Activated CD4-positive, alpha-beta memory T cell treated with anti-CD3 and anti-CD28 coated beads for 36 hours (primary cell): ENCODE data around the gene CREBZF. TPM values are rescaled to one million over a fixed set of nuclear protein-coding genes. Genes with fewer than 3 reads are reported as not detected.
A peak's percentile ranks its signal among the peaks of the same experiment; 100 is the strongest.
"Not testable (repeated sequence)": the region's sequence is repeated elsewhere in the genome, so short reads cannot be mapped to it uniquely, and the experiment has no call there.

Source experiments
- CTCF ChIA-PET: fragments of 350-600 bp; sonication (Branson Sonifier 250); formaldehyde crosslinking; loops from one replicate; lab custom pipeline; 2021; ENCODE audit warnings: antibody characterized with exemption, inconsistent platforms; lab: Charles Lee
- POLR2A ChIA-PET: fragments of 350-600 bp; sonication (Branson Sonifier 250); formaldehyde crosslinking; loops from one replicate; lab custom pipeline; 2021; ENCODE audit warnings: antibody characterized with exemption; lab: Charles Lee
- DNase-seq: peaks from one replicate; pipeline ENCODE4 v3.0.0-alpha.2; 2020
- H3K27ac Mint-ChIP-seq: one replicate; pipeline ENCODE4 v1.8.0; 2021; ENCODE audit warnings: mixed read lengths
- H3K27me3 Mint-ChIP-seq: one replicate; pipeline ENCODE4 v1.8.0; 2021; ENCODE audit warnings: mixed read lengths
- H3K36me3 Mint-ChIP-seq: one replicate; pipeline ENCODE4 v1.8.0; 2021; ENCODE audit warnings: mixed read lengths
- H3K4me1 Mint-ChIP-seq: one replicate; pipeline ENCODE4 v1.8.0; 2021; ENCODE audit warnings: low read depth, mixed read lengths
- H3K4me3 Mint-ChIP-seq: one replicate; pipeline ENCODE4 v1.8.0; 2021; ENCODE audit warnings: mild to moderate bottlenecking, mixed read lengths
- H3K9me3 Mint-ChIP-seq: one replicate; pipeline ENCODE4 v1.8.0; 2021; ENCODE audit warnings: mixed read lengths
- intact Hi-C: fragments of 100-400 bp; cut with micrococcal nuclease; formaldehyde crosslinking; loops from one replicate; pipeline ENCODE4 v1.15.1; 2023
- total RNA-seq, 2 experiments: library from RNA; stranded (reverse); gene quantifications; one replicate each; pipeline ENCODE4 v1.2.3, GENCODE V29; 2021

The CREBZF gene
- total RNA-seq, 2 experiments from 2014 or later: 40.8 to 45.2 TPM

- POLR2A ChIA-PET: no interaction called here
Observed at GRCh38 chr11:85666687-85667086, 1.8 kb upstream of the CREBZF start.

GRCh38 chr11:85665733-85666132 is 804 bp upstream of the CREBZF start:
- Mint-ChIP-seq H3K27me3 (no peaks in the 10 kb centered on the region), H3K36me3 (peaks cover 29% of the 10 kb centered on the region), H3K27ac (peak overlapping the region; percentile 99), H3K9me3 (no peaks in the 10 kb centered on the region), H3K4me1 (peaks cover 19% of the 10 kb centered on the region), H3K4me3 (peak overlapping the region; percentile 99)
- ChIA-PET CTCF (interaction anchor here (0.8 kb wide), 1 partner anchor 189 kb away, joined by 3 read pairs; no protein-coding TSS in a partner anchor), POLR2A (no interaction called here)
- no peak for DNase-seq
- intact Hi-C loops: loop anchor here (1.0 to 10.0 kb wide), 7 partner anchors 17 to 580 kb away; partner anchors contain the start of gene TMEM126B

More at GRCh38 chr11:85666687-85667086, 1.8 kb upstream of the CREBZF start:
- no peak for DNase-seq
- Mint-ChIP-seq H3K27ac (no peak overlapping the region), H3K4me3 (no peak overlapping the region), H3K36me3 (peaks cover 21% of the 10 kb centered on the region), H3K9me3 (no peaks in the 10 kb centered on the region), H3K27me3 (no peaks in the 10 kb centered on the region), H3K4me1 (peaks cover 11% of the 10 kb centered on the region)
- intact Hi-C loops: loop anchor here (10.0 kb wide), 1 partner anchor 158 kb away; no protein-coding TSS in a partner anchor
- CTCF ChIA-PET: interaction anchor here (0.8 kb wide), 1 partner anchor 188 kb away, joined by 3 read pairs; no protein-coding TSS in a partner anchor

- Mint-ChIP-seq H3K27me3 (no peaks in the 10 kb centered on the region), H3K9me3 (no peaks in the 10 kb centered on the region), H3K4me1 (peaks cover 37% of the 10 kb centered on the region), H3K36me3 (peaks cover 42% of the 10 kb centered on the region), H3K4me3 (peak overlapping the region; percentile 99), H3K27ac (peak overlapping the region; percentile 99)
- ChIA-PET POLR2A (interaction anchor here (0.7 to 2.6 kb wide), 9 partner anchors 12 to 556 kb away, joined by 3 to 38 read pairs (median 3); partner anchors contain the start of genes TMEM126A and TMEM126B), CTCF (interaction anchor here (0.7 to 2.6 kb wide), 9 partner anchors 14 to 191 kb away, joined by 4 to 13 read pairs (median 4); partner anchors contain the start of genes DLG2, TMEM126A and TMEM126B)
- DNase-seq: peak; percentile 93
- intact Hi-C loops: loop anchor here (1.0 to 10.0 kb wide), 5 partner anchors 69 to 1079 kb away; partner anchors contain the start of genes HIKESHI and PICALM
Observed at GRCh38 chr11:85663753-85664614, 945 bp downstream of the CREBZF start.

- peaks cover 48% of the 10 kb centered on the region for H3K36me3 Mint-ChIP-seq
- no peaks in the 10 kb centered on the region for H3K27me3 Mint-ChIP-seq
- H3K4me1 Mint-ChIP-seq: peaks cover 44% of the 10 kb centered on the region
- H3K9me3 Mint-ChIP-seq: no peaks in the 10 kb centered on the region
- H3K27ac Mint-ChIP-seq: peak overlapping the region; percentile 99
- peak; percentile 24 for DNase-seq
- intact Hi-C loops: loop anchor here (2.0 to 10.0 kb wide), 3 partner anchors 162 to 1080 kb away; partner anchors contain the start of gene HIKESHI
- H3K4me3 Mint-ChIP-seq: peak overlapping the region; percentile 99
- CTCF ChIA-PET: interaction anchor here (0.7 to 2.6 kb wide), 7 partner anchors 14 to 191 kb away, joined by 4 to 13 read pairs (median 5); partner anchors contain the start of genes DLG2, TMEM126A and TMEM126B
- POLR2A ChIA-PET: interaction anchor here (0.7 to 2.6 kb wide), 9 partner anchors 11 to 557 kb away, joined by 3 to 38 read pairs (median 3); partner anchors contain the start of genes TMEM126A and TMEM126B
Observed at GRCh38 chr11:85663080-85663752, 1.7 kb downstream of the CREBZF start.

- CTCF ChIA-PET: interaction anchor here (0.6 kb wide), 2 partner anchors 19 to 480 kb away, joined by 3 to 4 read pairs; no protein-coding TSS in a partner anchor
- H3K4me1 Mint-ChIP-seq: peaks cover 46% of the 10 kb centered on the region
- no peak overlapping the region for H3K27ac Mint-ChIP-seq
- POLR2A ChIA-PET: no interaction called here
- intact Hi-C loops: loop anchor here (2.0 to 10.0 kb wide), 3 partner anchors 163 to 1081 kb away; partner anchors contain the start of gene HIKESHI
- peaks cover 51% of the 10 kb centered on the region for H3K36me3 Mint-ChIP-seq
- H3K4me3 Mint-ChIP-seq: peak overlapping the region; percentile 70
- H3K9me3 Mint-ChIP-seq: no peaks in the 10 kb centered on the region
- DNase-seq: no peak
- no peaks in the 10 kb centered on the region for H3K27me3 Mint-ChIP-seq
Observed at GRCh38 chr11:85661972-85662664, 2.8 kb downstream of the CREBZF start.

- H3K27ac Mint-ChIP-seq: no peak overlapping the region
- ChIA-PET CTCF (interaction anchor here (2.2 kb wide), 1 partner anchor 11 kb away, joined by 6 read pairs; the partner anchor contains the start of gene TMEM126A), POLR2A (interaction anchor here (0.9 kb wide), 1 partner anchor 10 kb away, joined by 3 read pairs; the partner anchor contains the start of gene TMEM126A)
- peaks cover 54% of the 10 kb centered on the region for H3K36me3 Mint-ChIP-seq
- no peaks in the 10 kb centered on the region for H3K9me3 Mint-ChIP-seq
- DNase-seq: no peak
- intact Hi-C loops: no loop called here
- peaks cover 50% of the 10 kb centered on the region for H3K4me1 Mint-ChIP-seq
- no peak overlapping the region for H3K4me3 Mint-ChIP-seq
- H3K27me3 Mint-ChIP-seq: no peaks in the 10 kb centered on the region
Observed at GRCh38 chr11:85658180-85658579, 6.7 kb downstream of the CREBZF start.

GRCh38 chr11:85656777-85657176 is 8.2 kb downstream of the CREBZF start:
- intact Hi-C loops: no loop called here
- Mint-ChIP-seq H3K27me3 (no peaks in the 10 kb centered on the region), H3K4me3 (no peak overlapping the region)

GRCh38 chr11:85654343-85654742 is 10.6 kb downstream of the CREBZF start:
- H3K9me3 Mint-ChIP-seq, POLR2A ChIA-PET, H3K4me3 Mint-ChIP-seq, DNase-seq, intact Hi-C loops, H3K27ac Mint-ChIP-seq, H3K27me3 Mint-ChIP-seq: not testable (repeated sequence)
- Mint-ChIP-seq H3K36me3 (peaks cover 29% of the 10 kb centered on the region), H3K4me1 (peaks cover 42% of the 10 kb centered on the region)
- CTCF ChIA-PET: interaction anchor here (0.6 kb wide), 1 partner anchor 1099 kb away, joined by 3 read pairs; no protein-coding TSS in a partner anchor

More at GRCh38 chr11:85656777-85657176, 8.2 kb downstream of the CREBZF start:
- CTCF ChIA-PET: no interaction called here
- Mint-ChIP-seq H3K9me3 (no peaks in the 10 kb centered on the region), H3K27ac (peak overlapping the region; percentile 20), H3K4me1 (peaks cover 56% of the 10 kb centered on the region), H3K36me3 (peaks cover 47% of the 10 kb centered on the region)
- POLR2A ChIA-PET: interaction anchor here (1.0 to 1.3 kb wide), 2 partner anchors 9 to 28 kb away, joined by 4 read pairs; partner anchors contain the start of genes TMEM126A and TMEM126B
- no peak for DNase-seq

GRCh38 chr11:85652786-85653447 is 12.0 kb downstream of the CREBZF start:
- peaks cover 40% of the 10 kb centered on the region for H3K4me1 Mint-ChIP-seq
- no peak overlapping the region for H3K4me3 Mint-ChIP-seq
- intact Hi-C loops: no loop called here
- H3K27ac Mint-ChIP-seq: peak overlapping the region; percentile 54
- no peaks in the 10 kb centered on the region for H3K27me3 Mint-ChIP-seq
- peaks cover 21% of the 10 kb centered on the region for H3K36me3 Mint-ChIP-seq
- ChIA-PET CTCF (no interaction called here), POLR2A (no interaction called here)
- no peak for DNase-seq
- H3K9me3 Mint-ChIP-seq: no peaks in the 10 kb centered on the region

- Mint-ChIP-seq H3K4me1 (peaks cover 37% of the 10 kb centered on the region), H3K4me3 (no peak overlapping the region), H3K27me3 (no peaks in the 10 kb centered on the region), H3K36me3 (peaks cover 14% of the 10 kb centered on the region), H3K27ac (peak overlapping the region; percentile 6), H3K9me3 (no peaks in the 10 kb centered on the region)
- no peak for DNase-seq
- intact Hi-C loops: no loop called here
- ChIA-PET POLR2A (interaction anchor here (1.0 to 1.5 kb wide), 2 partner anchors 9 to 196 kb away, joined by 3 to 5 read pairs; no protein-coding TSS in a partner anchor), CTCF (no interaction called here)
Observed at GRCh38 chr11:85651118-85651517, 13.8 kb downstream of the CREBZF start.
